ENCODE data around the gene INPPL1. TPM values are rescaled to one million over a fixed set of nuclear protein-coding genes. Genes with fewer than 3 reads are reported as not detected.
"Not testable (repeated sequence)": the region's sequence is repeated elsewhere in the genome, so short reads cannot be mapped to it uniquely, and the experiment has no call there.

The INPPL1 gene
- total and polyA plus RNA-seq, 12 donors, result 50.1 to 146 (median 107) TPM

GRCh38 chr11:72189455-72190250 is 34.9 kb upstream of the INPPL1 start:
- DNase-seq, result peak in 1 of 2 donors; percentile 8
- intact Hi-C loops (cut with DNase I), result no loop called here
- peak; percentile 42 to 89 (median 70) for ATAC-seq

GRCh38 chr11:72190631-72191071 is 33.9 kb upstream of the INPPL1 start:
- ATAC-seq (no peak), DNase-seq (no peak)
- TF ChIP-seq CTCF (IDR thresholded peaks at IDR 0.05), result no peak
- H3K27me3 ChIP-seq, result no peaks in the 10 kb centered on the region
- no peaks in the 10 kb centered on the region for H3K9me3 ChIP-seq
- no peak overlapping the region for H3K4me3 ChIP-seq
- H3K27ac ChIP-seq, result no peak overlapping the region
- 68 to 71% methylated on average over 5 of the region's 5 CpGs for WGBS, 2 donors
- no peaks in the 10 kb centered on the region for H3K36me3 ChIP-seq
- intact Hi-C loops (cut with DNase I), result no loop called here
- H3K4me1 ChIP-seq, result no peaks in the 10 kb centered on the region

More at GRCh38 chr11:72189455-72190250, 34.9 kb upstream of the INPPL1 start:
- no peaks in the 10 kb centered on the region for H3K36me3 ChIP-seq
- WGBS, 2 donors, result 53 to 54% methylated on average over 3 of the region's 3 CpGs
- no peak for TF ChIP-seq CTCF (IDR thresholded peaks at IDR 0.05)
- no peak overlapping the region for H3K27ac ChIP-seq
- no peaks in the 10 kb centered on the region for H3K27me3 ChIP-seq
- H3K4me1 ChIP-seq, result no peaks in the 10 kb centered on the region
- no peak overlapping the region for H3K4me3 ChIP-seq
- no peaks in the 10 kb centered on the region for H3K9me3 ChIP-seq

GRCh38 chr11:72191961-72192381 is 32.6 kb upstream of the INPPL1 start, which contains the start of gene FOLR1:
TSS of gene FOLR1 (plus strand) at chr11:72192140. CDS start at chr11:72192174, 34 bp downstream.
- Histone ChIP-seq H3K27me3 (no peaks in the 10 kb centered on the region), H3K9me3 (no peaks in the 10 kb centered on the region), H3K27ac (no peak within 1 kb of the TSS), H3K4me1 (no peaks in the 10 kb centered on the region), H3K36me3 (no peaks in the 10 kb centered on the region), H3K4me3 (no peak within 1 kb of the TSS)
- no peak for ATAC-seq
- no peak for DNase-seq
- intact Hi-C loops (cut with DNase I), result no loop called here
- no peak for TF ChIP-seq CTCF (IDR thresholded peaks at IDR 0.05)
- WGBS, 2 donors, result 70 to 76% methylated on average over 5 of the region's 5 CpGs

- no peak for ATAC-seq
- H3K9me3 ChIP-seq, result no peaks in the 10 kb centered on the region
- intact Hi-C loops (cut with DNase I), result no loop called here
- no peak for DNase-seq
- WGBS, 2 donors, result 89 to 90% methylated on average over 12 of the region's 12 CpGs
- H3K4me3 ChIP-seq, result no peak overlapping the region
- TF ChIP-seq CTCF (IDR thresholded peaks at IDR 0.05), result no peak
- H3K36me3 ChIP-seq, result no peaks in the 10 kb centered on the region
- H3K27ac ChIP-seq, result no peak overlapping the region
- H3K4me1 ChIP-seq, result no peaks in the 10 kb centered on the region
- H3K27me3 ChIP-seq, result no peaks in the 10 kb centered on the region
Measured at GRCh38 chr11:72195518-72196270, 28.9 kb upstream of the INPPL1 start.

- H3K27ac ChIP-seq; H3K36me3 ChIP-seq; H3K27me3 ChIP-seq; H3K4me3 ChIP-seq; DNase-seq; intact Hi-C loops (cut with DNase I); ATAC-seq; H3K9me3 ChIP-seq: not testable (repeated sequence)
- WGBS, 2 donors, result 94% methylated on average over 41 to 42 of the region's 43 CpGs
- peaks cover 0 to 13% (median 0%) of the 10 kb centered on the region in 9 donors for H3K4me1 ChIP-seq
Measured at GRCh38 chr11:72201445-72201844, 23.1 kb upstream of the INPPL1 start.
